ENCODE measurements around the gene FAM107B.

- TF ChIP-seq CTCF (conservative IDR thresholded peaks at IDR 0.05; ENCODE audit: low read depth, low read length) = no peak
- TF ChIP-seq USF2 (IDR thresholded peaks at IDR 0.05; ENCODE audit: low read depth, low read length) = no peak
- TF ChIP-seq POLR2A (IDR thresholded peaks at IDR 0.05; ENCODE audit: low read depth, low read length) = no peak
Observed at GRCh38 chr10:14502431-14502830, 272.3 kb downstream of the FAM107B start.

All from IMR-90 (cell line).